ENCODE results near the gene CCDC196. TPM values are rescaled to one million over a fixed set of nuclear protein-coding genes. Genes with fewer than 3 reads are reported as not detected.

The CCDC196 gene
- total and polyA plus RNA-seq, 5 donors from 2014 or later, result not detected

GRCh38 chr14:66459603-66460002 is 26.6 kb upstream of the CCDC196 start:
- no peaks in the 10 kb centered on the region for H3K4me1 ChIP-seq (ENCODE audit: control insufficient read depth, insufficient read depth, low read length, poor library complexity, severe bottlenecking)
- Mint-ChIP-seq H3K9me3 (peaks cover 0 to 7% (median under 1%) of the 10 kb centered on the region in 7 donors), H3K4me3 (no peak overlapping the region), H3K27me3 (no peaks in the 10 kb centered on the region), H3K36me3 (peaks cover 7% of the 10 kb centered on the region), H3K27ac (no peak overlapping the region), H3K4me1 (no peaks in the 10 kb centered on the region)
- H3K9me3 ChIP-seq (ENCODE audit: control insufficient read depth in 2 of 2, low read length in 2 of 2), result no peaks in the 10 kb centered on the region
- H3K27me3 ChIP-seq (ENCODE audit: control insufficient read depth, insufficient read depth, low read length), result no peaks in the 10 kb centered on the region
- DNase-seq (no peak), ATAC-seq (ENCODE audit: low read depth in 2 of 2) (no peak)
- no peak overlapping the region for H3K27ac ChIP-seq (ENCODE audit: insufficient read depth, low read length, poor library complexity, severe bottlenecking)
- H3K4me3 ChIP-seq (ENCODE audit: low read depth, low read length), result no peak overlapping the region
- no peaks in the 10 kb centered on the region for H3K36me3 ChIP-seq (ENCODE audit: control insufficient read depth, insufficient read depth, low read length)

DNA sequence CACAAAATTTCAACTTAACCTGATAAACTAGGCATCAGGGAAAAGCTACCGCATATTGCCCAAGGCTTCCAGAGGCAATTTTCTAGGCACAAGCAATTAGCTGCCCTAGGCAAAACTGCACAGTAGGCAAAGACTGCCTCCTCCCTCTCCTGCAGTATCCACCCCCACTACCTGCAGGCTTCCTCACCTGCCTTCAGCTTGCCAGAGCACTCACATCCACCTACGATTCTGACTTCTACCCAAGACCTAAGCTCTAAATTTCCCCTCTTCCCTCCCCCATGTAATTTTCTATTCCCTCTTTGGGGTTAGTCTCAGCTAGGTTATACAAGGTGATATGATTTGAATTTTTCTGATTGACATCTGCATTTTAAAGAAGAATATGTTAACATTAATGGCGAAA is 21.9 kb upstream of the CCDC196 start:
- H3K27ac ChIP-seq (ENCODE audit: insufficient read depth, low read length, poor library complexity, severe bottlenecking), result no peak overlapping the region
- no peak overlapping the region for H3K4me3 ChIP-seq (ENCODE audit: low read depth, low read length)
- no peaks in the 10 kb centered on the region for H3K4me1 ChIP-seq (ENCODE audit: control insufficient read depth, insufficient read depth, low read length, poor library complexity, severe bottlenecking)
- no peak for DNase-seq
- Mint-ChIP-seq H3K4me3 (no peak overlapping the region), H3K36me3 (peaks cover 10% of the 10 kb centered on the region), H3K27me3 (no peaks in the 10 kb centered on the region), H3K4me1 (no peaks in the 10 kb centered on the region), H3K27ac (no peak overlapping the region), H3K9me3 (peaks cover 0 to 3% (median 0%) of the 10 kb centered on the region in 7 donors)
- H3K36me3 ChIP-seq (ENCODE audit: control insufficient read depth, insufficient read depth, low read length), result no peaks in the 10 kb centered on the region
- no peaks in the 10 kb centered on the region for H3K27me3 ChIP-seq (ENCODE audit: control insufficient read depth, insufficient read depth, low read length)
- H3K9me3 ChIP-seq (ENCODE audit: control insufficient read depth in 2 of 2, low read length in 2 of 2), result peaks cover 4 to 5% of the 10 kb centered on the region in 2 experiments
- ATAC-seq (ENCODE audit: low read depth in 2 of 2), result no peak

DNA sequence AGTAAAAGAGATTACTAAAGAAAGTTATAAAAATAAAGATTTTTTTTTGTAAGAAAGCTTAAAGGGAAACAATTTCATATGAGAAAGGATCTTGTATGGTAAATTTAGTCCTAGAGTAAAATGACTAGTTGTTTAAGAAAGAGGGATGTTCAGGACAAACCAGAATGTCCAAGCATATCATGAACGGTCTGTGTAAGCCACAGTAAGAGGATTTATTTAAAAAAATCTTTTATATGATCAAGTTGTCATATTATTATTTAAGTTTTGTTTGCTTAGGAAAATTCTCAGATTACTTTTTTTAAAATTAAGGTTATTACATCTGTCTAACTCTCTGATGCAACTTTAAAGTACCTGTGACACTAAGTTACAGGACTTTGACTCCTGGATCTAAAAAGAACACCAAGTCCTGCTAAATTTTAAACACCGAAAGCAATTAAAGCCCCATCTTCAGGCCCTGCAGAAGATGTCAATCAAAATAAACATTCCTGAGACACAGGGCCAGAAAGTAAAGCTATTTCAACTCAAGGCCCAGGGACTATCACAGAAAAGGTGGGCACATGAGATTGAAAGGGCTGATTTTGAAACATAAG is 17.3 kb upstream of the CCDC196 start:
- DNase-seq (no peak), ATAC-seq (ENCODE audit: low read depth in 2 of 2) (no peak)
- no peaks in the 10 kb centered on the region for H3K27me3 Mint-ChIP-seq
- no peaks in the 10 kb centered on the region for H3K36me3 ChIP-seq (ENCODE audit: control insufficient read depth, insufficient read depth, low read length)
- H3K4me1 ChIP-seq (ENCODE audit: control insufficient read depth, insufficient read depth, low read length, poor library complexity, severe bottlenecking), result no peaks in the 10 kb centered on the region
- no peak overlapping the region for H3K4me3 Mint-ChIP-seq
- peaks cover 10 to 16% of the 10 kb centered on the region in 2 experiments for H3K9me3 ChIP-seq (ENCODE audit: control insufficient read depth in 2 of 2, low read length in 2 of 2)
- peaks cover 3 to 19% (median 7%) of the 10 kb centered on the region in 7 donors for H3K9me3 Mint-ChIP-seq
- no peak overlapping the region for H3K27ac ChIP-seq (ENCODE audit: insufficient read depth, low read length, poor library complexity, severe bottlenecking)
- H3K4me3 ChIP-seq (ENCODE audit: low read depth, low read length), result no peak overlapping the region
- H3K27ac Mint-ChIP-seq, result no peak overlapping the region
- no peaks in the 10 kb centered on the region for H3K27me3 ChIP-seq (ENCODE audit: control insufficient read depth, insufficient read depth, low read length)
- no peaks in the 10 kb centered on the region for H3K4me1 Mint-ChIP-seq
- peaks cover 18% of the 10 kb centered on the region for H3K36me3 Mint-ChIP-seq

- Mint-ChIP-seq H3K9me3 (peaks cover 0 to 19% (median 9%) of the 10 kb centered on the region in 7 donors), H3K4me3 (no peak overlapping the region), H3K4me1 (no peaks in the 10 kb centered on the region), H3K36me3 (peaks cover 27% of the 10 kb centered on the region), H3K27ac (no peak overlapping the region), H3K27me3 (no peaks in the 10 kb centered on the region)
- Histone ChIP-seq H3K27ac (ENCODE audit: insufficient read depth, low read length, poor library complexity, severe bottlenecking) (no peak overlapping the region), H3K9me3 (ENCODE audit: control insufficient read depth in 2 of 2, low read length in 2 of 2) (peaks cover 10 to 16% of the 10 kb centered on the region in 2 experiments), H3K27me3 (ENCODE audit: control insufficient read depth, insufficient read depth, low read length) (no peaks in the 10 kb centered on the region), H3K4me3 (ENCODE audit: low read depth, low read length) (no peak overlapping the region), H3K36me3 (ENCODE audit: control insufficient read depth, insufficient read depth, low read length) (no peaks in the 10 kb centered on the region), H3K4me1 (ENCODE audit: control insufficient read depth, insufficient read depth, low read length, poor library complexity, severe bottlenecking) (no peaks in the 10 kb centered on the region)
- ATAC-seq (ENCODE audit: low read depth in 2 of 2), result no peak
- DNase-seq, result no peak
These were observed 14.6 kb upstream of the CCDC196 start for GRCh38 chr14:66471584-66471983.

DNA sequence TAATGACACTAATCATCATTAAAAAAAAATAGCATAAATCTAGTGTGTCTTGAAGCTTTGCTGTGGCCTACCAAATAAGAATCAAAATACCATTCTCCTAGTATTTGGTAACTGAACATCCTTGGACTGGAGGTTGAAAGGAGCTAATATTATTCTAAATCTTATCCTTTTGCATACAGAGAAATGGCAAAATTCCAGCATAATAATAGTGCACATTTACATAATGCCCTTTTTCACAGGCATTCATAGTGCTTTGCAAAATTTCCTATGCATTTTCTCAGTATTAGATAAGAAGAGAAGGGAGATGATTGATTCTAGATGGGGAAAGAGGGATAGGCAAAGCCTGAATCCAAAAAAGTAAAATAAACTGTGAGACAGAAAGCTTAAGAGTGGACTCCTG is 13.9 kb upstream of the CCDC196 start:
- Histone ChIP-seq H3K27me3 (ENCODE audit: control insufficient read depth, insufficient read depth, low read length) (no peaks in the 10 kb centered on the region), H3K36me3 (ENCODE audit: control insufficient read depth, insufficient read depth, low read length) (no peaks in the 10 kb centered on the region), H3K4me1 (ENCODE audit: control insufficient read depth, insufficient read depth, low read length, poor library complexity, severe bottlenecking) (no peaks in the 10 kb centered on the region), H3K27ac (ENCODE audit: insufficient read depth, low read length, poor library complexity, severe bottlenecking) (no peak overlapping the region), H3K4me3 (ENCODE audit: low read depth, low read length) (no peak overlapping the region), H3K9me3 (ENCODE audit: control insufficient read depth in 2 of 2, low read length in 2 of 2) (peaks cover 10 to 16% of the 10 kb centered on the region in 2 experiments)
- Mint-ChIP-seq H3K9me3 (peaks cover 0 to 19% (median 9%) of the 10 kb centered on the region in 7 donors), H3K36me3 (peaks cover 23% of the 10 kb centered on the region), H3K27me3 (no peaks in the 10 kb centered on the region), H3K4me3 (no peak overlapping the region), H3K4me1 (no peaks in the 10 kb centered on the region), H3K27ac (no peak overlapping the region)
- no peak for ATAC-seq (ENCODE audit: low read depth in 2 of 2)
- no peak for DNase-seq

GRCh38 chr14:66473223-66473622 is 12.9 kb upstream of the CCDC196 start:
- no peaks in the 10 kb centered on the region for H3K36me3 ChIP-seq (ENCODE audit: control insufficient read depth, insufficient read depth, low read length)
- DNase-seq (no peak), ATAC-seq (ENCODE audit: low read depth in 2 of 2) (no peak)
- no peaks in the 10 kb centered on the region for H3K27me3 Mint-ChIP-seq
- H3K27ac Mint-ChIP-seq, result no peak overlapping the region
- no peaks in the 10 kb centered on the region for H3K27me3 ChIP-seq (ENCODE audit: control insufficient read depth, insufficient read depth, low read length)
- H3K4me1 ChIP-seq (ENCODE audit: control insufficient read depth, insufficient read depth, low read length, poor library complexity, severe bottlenecking), result no peaks in the 10 kb centered on the region
- H3K36me3 Mint-ChIP-seq, result peaks cover 18% of the 10 kb centered on the region
- peaks cover 10 to 16% of the 10 kb centered on the region in 2 experiments for H3K9me3 ChIP-seq (ENCODE audit: control insufficient read depth in 2 of 2, low read length in 2 of 2)
- H3K4me3 Mint-ChIP-seq, result no peak overlapping the region
- H3K4me1 Mint-ChIP-seq, result no peaks in the 10 kb centered on the region
- H3K27ac ChIP-seq (ENCODE audit: insufficient read depth, low read length, poor library complexity, severe bottlenecking), result no peak overlapping the region
- H3K4me3 ChIP-seq (ENCODE audit: low read depth, low read length), result no peak overlapping the region
- peaks cover 0 to 19% (median 8%) of the 10 kb centered on the region in 7 donors for H3K9me3 Mint-ChIP-seq

- Mint-ChIP-seq H3K36me3 (peaks cover 21% of the 10 kb centered on the region), H3K4me3 (no peak overlapping the region), H3K4me1 (no peaks in the 10 kb centered on the region), H3K27me3 (no peaks in the 10 kb centered on the region), H3K27ac (no peak overlapping the region), H3K9me3 (peaks cover 0 to 5% (median 2%) of the 10 kb centered on the region in 7 donors)
- H3K9me3 ChIP-seq (ENCODE audit: control insufficient read depth in 2 of 2, low read length in 2 of 2), result no peaks in the 10 kb centered on the region
- no peaks in the 10 kb centered on the region for H3K27me3 ChIP-seq (ENCODE audit: control insufficient read depth, insufficient read depth, low read length)
- H3K36me3 ChIP-seq (ENCODE audit: control insufficient read depth, insufficient read depth, low read length), result no peaks in the 10 kb centered on the region
- ATAC-seq (ENCODE audit: low read depth in 2 of 2) (no peak), DNase-seq (no peak)
- no peak overlapping the region for H3K4me3 ChIP-seq (ENCODE audit: low read depth, low read length)
- no peak overlapping the region for H3K27ac ChIP-seq (ENCODE audit: insufficient read depth, low read length, poor library complexity, severe bottlenecking)
- no peaks in the 10 kb centered on the region for H3K4me1 ChIP-seq (ENCODE audit: control insufficient read depth, insufficient read depth, low read length, poor library complexity, severe bottlenecking)
These were observed 9.2 kb upstream of the CCDC196 start for GRCh38 chr14:66476964-66477363.

- Mint-ChIP-seq H3K27me3 (no peaks in the 10 kb centered on the region), H3K4me3 (no peak overlapping the region), H3K27ac (no peak overlapping the region), H3K36me3 (peaks cover 15% of the 10 kb centered on the region), H3K4me1 (no peaks in the 10 kb centered on the region), H3K9me3 (peaks cover 0 to 3% (median 1%) of the 10 kb centered on the region in 7 donors)
- ATAC-seq (ENCODE audit: low read depth in 2 of 2) (no peak), DNase-seq (no peak)
- Histone ChIP-seq H3K4me3 (ENCODE audit: low read depth, low read length) (no peak overlapping the region), H3K4me1 (ENCODE audit: control insufficient read depth, insufficient read depth, low read length, poor library complexity, severe bottlenecking) (no peaks in the 10 kb centered on the region), H3K27me3 (ENCODE audit: control insufficient read depth, insufficient read depth, low read length) (no peaks in the 10 kb centered on the region), H3K9me3 (ENCODE audit: control insufficient read depth in 2 of 2, low read length in 2 of 2) (no peaks in the 10 kb centered on the region), H3K27ac (ENCODE audit: insufficient read depth, low read length, poor library complexity, severe bottlenecking) (no peak overlapping the region), H3K36me3 (ENCODE audit: control insufficient read depth, insufficient read depth, low read length) (no peaks in the 10 kb centered on the region)
These were observed 8.6 kb upstream of the CCDC196 start for GRCh38 chr14:66477567-66477966.
